ENCODE data around the gene ZNF600.
A peak's percentile ranks its signal among the peaks of the same experiment; 100 is the strongest.
"Not testable (repeated sequence)": the region's sequence is repeated elsewhere in the genome, so short reads cannot be mapped to it uniquely, and the experiment has no call there.

Gene ZNF600

GRCh38 chr19:52789440-52789839 is 2.8 kb upstream of the ZNF600 start:
- no peak overlapping the region for H3K4me3 ChIP-seq (ENCODE audit: low read depth, low read length)
- no peak for TF ChIP-seq CTCF (IDR thresholded peaks at IDR 0.05; ENCODE audit: low read depth, low read length)

GRCh38 chr19:52786078-52786463 is 520 bp downstream of the ZNF600 start:
- H3K4me3 ChIP-seq (ENCODE audit: low read depth, low read length), result peak overlapping the region; percentile 68
- no peak for TF ChIP-seq CTCF (IDR thresholded peaks at IDR 0.05; ENCODE audit: low read depth, low read length)

GRCh38 chr19:52785506-52785905 is 1.1 kb downstream of the ZNF600 start:
- TF ChIP-seq CTCF (IDR thresholded peaks at IDR 0.05; ENCODE audit: low read depth, low read length), result no peak
- peak overlapping the region; percentile 68 for H3K4me3 ChIP-seq (ENCODE audit: low read depth, low read length)

GRCh38 chr19:52782864-52783263 is 3.7 kb downstream of the ZNF600 start:
- not testable (repeated sequence) for H3K4me3 ChIP-seq (ENCODE audit: low read depth, low read length)

GRCh38 chr19:52778811-52779210 is 7.8 kb downstream of the ZNF600 start:
- H3K4me3 ChIP-seq (ENCODE audit: low read depth, low read length), result no peak overlapping the region
- no peak for TF ChIP-seq CTCF (IDR thresholded peaks at IDR 0.05; ENCODE audit: low read depth, low read length)

- not testable (repeated sequence) for H3K4me3 ChIP-seq (ENCODE audit: low read depth, low read length)
These were observed 30.1 kb downstream of the ZNF600 start for GRCh38 chr19:52756447-52756846.

- TF ChIP-seq CTCF (IDR thresholded peaks at IDR 0.05; ENCODE audit: low read depth, low read length), result no peak
- H3K4me3 ChIP-seq (ENCODE audit: low read depth, low read length), result no peak overlapping the region
These were observed 36.8 kb downstream of the ZNF600 start for GRCh38 chr19:52749780-52750179.

- no peak overlapping the region for H3K4me3 ChIP-seq (ENCODE audit: low read depth, low read length)
These were observed 38.1 kb downstream of the ZNF600 start for GRCh38 chr19:52748336-52748950.

GRCh38 chr19:52745919-52746318 is 40.7 kb downstream of the ZNF600 start:
- H3K4me3 ChIP-seq (ENCODE audit: low read depth, low read length), result not testable (repeated sequence)

More at GRCh38 chr19:52748336-52748950, 38.1 kb downstream of the ZNF600 start:
- no peak; the same call in 1 of the 2 replicates for TF ChIP-seq CTCF (IDR thresholded peaks at IDR 0.05; ENCODE audit: low read depth, low read length)
